Amniotic epithelial cell (primary cell): ENCODE measurements around the gene NPHP4.

ENCODE experiments used
- DNase-seq: peaks from one replicate; pipeline ENCODE4 v3.0.0-alpha.2; 2010; ENCODE audit warnings: low read depth

NPHP4 gene

GRCh38 chr1:5831600-5832335, 160.5 kb downstream of the NPHP4 start:
- DNase-seq, result no peak

- DNase-seq, result no peak
These were observed 161.2 kb downstream of the NPHP4 start for GRCh38 chr1:5830771-5831599.

- no peak for DNase-seq
These were observed 162.8 kb downstream of the NPHP4 start for GRCh38 chr1:5829414-5829813.

GRCh38 chr1:5828308-5828935, 163.8 kb downstream of the NPHP4 start:
- DNase-seq, result no peak

GRCh38 chr1:5827516-5827915, 164.7 kb downstream of the NPHP4 start:
- DNase-seq, result no peak

- DNase-seq, result no peak
These were observed 165.6 kb downstream of the NPHP4 start for GRCh38 chr1:5826601-5827000.

GRCh38 chr1:5822726-5823125, 169.5 kb downstream of the NPHP4 start:
- no peak for DNase-seq

- DNase-seq, result no peak
These were observed 170.0 kb downstream of the NPHP4 start for GRCh38 chr1:5822266-5822665.

GRCh38 chr1:5821540-5822176, 170.6 kb downstream of the NPHP4 start:
- DNase-seq, result no peak

- no peak for DNase-seq
These were observed 172.2 kb downstream of the NPHP4 start for GRCh38 chr1:5820026-5820421.

- no peak for DNase-seq
These were observed 172.7 kb downstream of the NPHP4 start for GRCh38 chr1:5819391-5820025.

- DNase-seq, result no peak
These were observed 173.5 kb downstream of the NPHP4 start for GRCh38 chr1:5818755-5819154.

GRCh38 chr1:5815716-5816115, 176.5 kb downstream of the NPHP4 start:
- DNase-seq, result no peak

GRCh38 chr1:5815211-5815610, 177.0 kb downstream of the NPHP4 start:
- no peak for DNase-seq

- no peak for DNase-seq
These were observed 178.1 kb downstream of the NPHP4 start for GRCh38 chr1:5814046-5814619.

- DNase-seq, result no peak
These were observed 178.7 kb downstream of the NPHP4 start for GRCh38 chr1:5813480-5813879.
